Activated CD8-positive, alpha-beta T cell treated with anti-CD3 and anti-CD28 coated beads for 36 hours (primary cell): Measurements from ENCODE around the gene PXN. TPM values are rescaled to one million over a fixed set of nuclear protein-coding genes. Genes with fewer than 3 reads are reported as not detected.
"Not testable (repeated sequence)": the region's sequence is repeated elsewhere in the genome, so short reads cannot be mapped to it uniquely, and the experiment has no call there.

Experiments used
- ATAC-seq: fragments of 200-7000 bp; cut with Tn5 transposase; one replicate; pipeline ENCODE4 v1.10.0; 2021; ENCODE audit warnings: mild to moderate bottlenecking, moderate library complexity
- CTCF ChIA-PET: fragments of 350-600 bp; sonication (Branson Sonifier 250); formaldehyde crosslinking; loops from one replicate; lab custom pipeline; 2021; ENCODE audit warnings: antibody characterized with exemption; lab: Charles Lee
- POLR2A ChIA-PET: fragments of 350-600 bp; sonication (Branson Sonifier 250); formaldehyde crosslinking; loops from one replicate; lab custom pipeline; 2021; ENCODE audit warnings: antibody characterized with exemption; lab: Charles Lee
- DNase-seq: peaks from one replicate; pipeline ENCODE4 v3.0.0-alpha.2; 2020
- H3K27ac Mint-ChIP-seq: one replicate; pipeline ENCODE4 v1.8.0; 2021; ENCODE audit warnings: mild to moderate bottlenecking, mixed read lengths
- H3K27me3 Mint-ChIP-seq: one replicate; pipeline ENCODE4 v1.8.0; 2021; ENCODE audit warnings: mixed read lengths
- H3K36me3 Mint-ChIP-seq: one replicate; pipeline ENCODE4 v1.8.0; 2021; ENCODE audit warnings: low read depth, mixed read lengths
- H3K4me1 Mint-ChIP-seq: one replicate; pipeline ENCODE4 v1.8.0; 2021; ENCODE audit warnings: low read depth, mixed read lengths
- H3K4me3 Mint-ChIP-seq: one replicate; pipeline ENCODE4 v1.8.0; 2021; ENCODE audit warnings: mild to moderate bottlenecking, moderate library complexity, mixed read lengths
- H3K9me3 Mint-ChIP-seq: one replicate; pipeline ENCODE4 v1.8.0; 2021; ENCODE audit warnings: mixed read lengths
- intact Hi-C: fragments of 100-400 bp; cut with micrococcal nuclease; formaldehyde crosslinking; loops from one replicate; pipeline ENCODE4 v1.10.0; 2022
- total RNA-seq, 2 experiments: library from RNA; stranded (reverse); gene quantifications; one replicate each; pipeline ENCODE4 v1.2.3, GENCODE V29; 2021
- TF ChIP-seq, protein P1 (sequence below): fragments of 200-600 bp; IDR thresholded peaks from one replicate; pipeline ENCODE4 v1.8.0; 2022; ENCODE audit warnings: antibody characterized with exemption, mild to moderate bottlenecking

Gene PXN
- total RNA-seq, 2 experiments from 2014 or later = 40.2 to 45.3 TPM

DNA sequence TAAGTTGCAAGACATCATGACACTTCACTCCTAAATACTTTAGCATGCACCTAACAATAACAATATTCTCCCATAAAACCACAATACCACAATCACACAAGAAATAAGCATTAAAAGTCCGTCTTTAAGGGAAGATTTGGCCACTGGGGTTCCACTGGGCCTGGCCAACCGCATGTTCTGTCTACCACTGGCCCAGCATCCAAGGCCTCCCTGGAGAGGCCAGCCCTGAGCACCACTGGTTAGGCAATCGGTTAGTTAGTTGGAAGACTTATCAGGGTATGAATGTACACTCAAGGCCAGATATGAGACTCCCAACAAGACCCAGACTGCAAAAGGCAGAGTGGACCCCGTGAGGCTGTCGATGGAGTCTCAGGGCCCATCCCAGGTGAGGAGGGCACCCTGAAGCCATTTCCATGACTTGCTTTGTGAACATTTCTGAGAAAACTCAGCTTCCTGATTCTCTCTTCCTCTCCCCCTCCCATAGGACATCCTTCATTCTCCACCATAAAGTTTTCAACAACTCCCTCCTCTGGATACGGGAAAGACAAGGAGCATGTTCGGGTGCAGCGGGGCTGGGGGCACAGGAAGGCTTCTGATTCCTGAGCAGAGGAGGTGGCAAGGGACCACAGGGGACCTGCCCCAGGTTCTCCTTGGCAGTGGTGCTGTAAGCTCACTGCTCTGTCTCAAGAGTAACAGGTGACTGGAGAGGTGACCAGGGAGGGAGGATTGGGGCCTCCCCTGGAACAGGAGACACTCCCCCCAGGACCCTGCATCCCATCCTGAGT is 5.9 kb downstream of the PXN start:
- no peak for DNase-seq
- peak overlapping the region; percentile 21 for H3K27ac Mint-ChIP-seq
- intact Hi-C loops = no loop called here
- no peak for ATAC-seq
- H3K36me3 Mint-ChIP-seq = peaks cover 5% of the 10 kb centered on the region
- H3K4me3 Mint-ChIP-seq = no peak overlapping the region
- POLR2A ChIA-PET = interaction anchor here (1.1 to 12.6 kb wide), 4 partner anchors 12 to 60 kb away, joined by 3 to 207 read pairs (median 143); partner anchors contain the start of genes RNU4-1, RNU4-2 and RPLP0
- CTCF ChIA-PET = interaction anchor here (25.9 kb wide), 1 partner anchor 31 kb away, joined by 749 read pairs; no protein-coding TSS in a partner anchor
- H3K9me3 Mint-ChIP-seq = no peaks in the 10 kb centered on the region
- TF ChIP-seq, protein P1, sequence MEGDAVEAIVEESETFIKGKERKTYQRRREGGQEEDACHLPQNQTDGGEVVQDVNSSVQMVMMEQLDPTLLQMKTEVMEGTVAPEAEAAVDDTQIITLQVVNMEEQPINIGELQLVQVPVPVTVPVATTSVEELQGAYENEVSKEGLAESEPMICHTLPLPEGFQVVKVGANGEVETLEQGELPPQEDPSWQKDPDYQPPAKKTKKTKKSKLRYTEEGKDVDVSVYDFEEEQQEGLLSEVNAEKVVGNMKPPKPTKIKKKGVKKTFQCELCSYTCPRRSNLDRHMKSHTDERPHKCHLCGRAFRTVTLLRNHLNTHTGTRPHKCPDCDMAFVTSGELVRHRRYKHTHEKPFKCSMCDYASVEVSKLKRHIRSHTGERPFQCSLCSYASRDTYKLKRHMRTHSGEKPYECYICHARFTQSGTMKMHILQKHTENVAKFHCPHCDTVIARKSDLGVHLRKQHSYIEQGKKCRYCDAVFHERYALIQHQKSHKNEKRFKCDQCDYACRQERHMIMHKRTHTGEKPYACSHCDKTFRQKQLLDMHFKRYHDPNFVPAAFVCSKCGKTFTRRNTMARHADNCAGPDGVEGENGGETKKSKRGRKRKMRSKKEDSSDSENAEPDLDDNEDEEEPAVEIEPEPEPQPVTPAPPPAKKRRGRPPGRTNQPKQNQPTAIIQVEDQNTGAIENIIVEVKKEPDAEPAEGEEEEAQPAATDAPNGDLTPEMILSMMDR = no peak
- peaks cover 83% of the 10 kb centered on the region for H3K4me1 Mint-ChIP-seq
- no peaks in the 10 kb centered on the region for H3K27me3 Mint-ChIP-seq

DNA sequence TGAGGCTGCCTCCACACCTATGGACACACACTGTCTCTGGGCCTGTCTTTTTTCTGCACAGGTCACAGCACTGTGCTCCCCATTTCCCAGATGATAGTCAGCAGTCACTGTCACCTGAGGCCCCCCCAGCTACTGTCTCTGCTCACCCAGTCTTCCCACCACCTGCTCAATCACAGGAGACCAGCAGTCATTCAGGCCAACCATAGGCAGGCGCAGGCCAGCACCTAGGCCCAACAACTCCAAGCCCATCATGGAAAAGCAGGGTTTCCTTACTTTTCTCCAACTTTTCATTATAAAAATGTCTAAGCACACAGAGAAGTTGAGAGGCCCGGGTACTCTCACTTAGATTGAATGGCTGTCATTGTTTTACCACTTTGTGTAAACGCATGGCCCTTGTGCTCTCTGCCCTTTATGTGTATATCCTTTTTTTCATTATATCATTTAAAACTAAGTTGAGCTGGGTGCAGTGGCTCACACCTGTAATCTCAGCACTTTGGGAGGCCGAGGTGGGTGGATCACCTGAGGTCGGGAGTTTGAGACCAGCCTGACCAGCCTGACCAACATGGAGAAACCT is 7.1 kb downstream of the PXN start:
- no peaks in the 10 kb centered on the region for H3K27me3 Mint-ChIP-seq
- ATAC-seq (no peak), DNase-seq (no peak)
- intact Hi-C loops = no loop called here
- H3K9me3 Mint-ChIP-seq = no peaks in the 10 kb centered on the region
- ChIA-PET CTCF (interaction anchor here (25.9 kb wide), 1 partner anchor 30 kb away, joined by 749 read pairs; no protein-coding TSS in a partner anchor), POLR2A (interaction anchor here (1.2 to 12.6 kb wide), 5 partner anchors 11 to 59 kb away, joined by 3 to 207 read pairs (median 107); partner anchors contain the start of genes RNU4-1, RNU4-2 and RPLP0)
- peaks cover 81% of the 10 kb centered on the region for H3K4me1 Mint-ChIP-seq
- H3K36me3 Mint-ChIP-seq = peaks cover 9% of the 10 kb centered on the region
- no peak overlapping the region for H3K4me3 Mint-ChIP-seq
- peak overlapping the region; percentile 25 for H3K27ac Mint-ChIP-seq
- TF ChIP-seq, protein P1 = no peak

DNA sequence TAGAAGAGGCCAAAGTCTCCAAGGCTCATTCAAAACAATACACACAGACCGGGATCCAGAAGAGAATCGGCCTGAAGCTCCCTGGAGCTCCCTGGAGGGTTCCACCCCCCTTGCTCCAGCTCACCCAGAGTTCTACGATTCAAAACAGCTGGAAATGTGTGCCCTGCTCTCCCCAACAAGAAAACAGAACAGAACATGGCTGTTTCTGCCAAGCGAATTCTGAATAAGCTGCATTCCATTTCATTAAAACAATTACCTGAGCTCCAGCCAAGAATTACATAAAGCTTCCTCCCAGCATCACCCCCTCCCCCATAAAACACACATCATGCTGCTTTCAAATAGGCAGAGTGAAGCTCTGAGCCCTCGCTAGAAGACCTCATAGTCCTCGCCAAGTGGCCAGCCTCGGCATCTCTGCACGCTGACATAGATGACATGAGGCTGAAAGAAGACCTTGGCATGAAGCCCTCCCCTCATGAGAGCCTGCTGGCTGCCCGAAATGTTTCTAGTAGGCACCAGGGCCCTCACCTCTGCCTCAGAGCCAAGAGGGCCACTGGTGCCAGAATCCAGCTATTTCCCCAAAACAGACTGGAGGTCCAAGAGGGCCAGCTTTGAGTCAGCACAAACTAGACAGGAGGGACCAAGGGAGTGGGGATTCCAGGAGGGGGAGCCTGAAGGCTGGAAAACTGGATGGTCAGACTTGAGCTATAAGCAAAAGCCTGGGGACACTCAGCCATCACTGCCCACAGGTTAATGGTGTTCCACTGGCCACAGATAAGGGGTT is 8.3 kb downstream of the PXN start:
- Mint-ChIP-seq H3K4me1 (peaks cover 81% of the 10 kb centered on the region), H3K27me3 (no peaks in the 10 kb centered on the region), H3K36me3 (peaks cover 9% of the 10 kb centered on the region), H3K4me3 (no peak overlapping the region), H3K9me3 (no peaks in the 10 kb centered on the region), H3K27ac (no peak overlapping the region)
- ATAC-seq (no peak), DNase-seq (no peak)
- intact Hi-C loops = no loop called here
- ChIA-PET POLR2A (interaction anchor here (1.0 to 12.6 kb wide), 6 partner anchors 8 to 56 kb away, joined by 3 to 207 read pairs (median 4); partner anchors contain the start of genes PXN, RNU4-1, RNU4-2 and RPLP0), CTCF (interaction anchor here (1.1 to 25.9 kb wide), 3 partner anchors 9 to 56 kb away, joined by 3 to 749 read pairs (median 53); partner anchors contain the start of genes PXN and RPLP0)
- TF ChIP-seq, protein P1 = no peak

DNA sequence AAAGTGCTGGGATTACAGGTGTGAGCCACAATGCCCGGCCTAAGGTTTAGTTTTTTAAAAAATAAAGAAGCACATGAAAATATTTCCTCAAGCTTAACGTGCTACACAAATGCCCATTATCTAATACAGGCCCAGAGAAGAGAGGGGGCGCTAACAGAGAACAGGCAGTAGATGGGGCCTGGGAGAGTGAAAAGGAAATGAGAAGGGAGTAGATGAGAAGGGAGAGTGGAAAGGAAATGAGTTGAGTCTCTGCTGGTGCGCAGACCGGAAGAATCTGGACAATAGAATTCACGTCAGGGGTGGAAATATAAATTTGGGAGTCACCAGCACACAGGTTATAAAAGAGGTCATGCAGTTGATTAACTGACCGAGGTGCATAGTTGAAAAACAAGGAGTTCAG is 10.7 kb downstream of the PXN start:
- ATAC-seq = no peak
- H3K36me3 Mint-ChIP-seq = peaks cover 11% of the 10 kb centered on the region
- H3K4me3 Mint-ChIP-seq = no peak overlapping the region
- DNase-seq = no peak
- TF ChIP-seq, protein P1 = no peak
- peaks cover 81% of the 10 kb centered on the region for H3K4me1 Mint-ChIP-seq
- POLR2A ChIA-PET = interaction anchor here (0.7 to 11.7 kb wide), 5 partner anchors 9 to 90 kb away, joined by 3 to 136 read pairs (median 3); partner anchors contain the start of genes PXN, RNU4-1 and RNU4-2
- CTCF ChIA-PET = interaction anchor here (0.6 to 25.9 kb wide), 7 partner anchors 8 to 214 kb away, joined by 3 to 749 read pairs (median 4); partner anchors contain the start of gene PXN
- H3K9me3 Mint-ChIP-seq = no peaks in the 10 kb centered on the region
- no peaks in the 10 kb centered on the region for H3K27me3 Mint-ChIP-seq
- H3K27ac Mint-ChIP-seq = peak overlapping the region; percentile 36
- intact Hi-C loops = no loop called here

DNA sequence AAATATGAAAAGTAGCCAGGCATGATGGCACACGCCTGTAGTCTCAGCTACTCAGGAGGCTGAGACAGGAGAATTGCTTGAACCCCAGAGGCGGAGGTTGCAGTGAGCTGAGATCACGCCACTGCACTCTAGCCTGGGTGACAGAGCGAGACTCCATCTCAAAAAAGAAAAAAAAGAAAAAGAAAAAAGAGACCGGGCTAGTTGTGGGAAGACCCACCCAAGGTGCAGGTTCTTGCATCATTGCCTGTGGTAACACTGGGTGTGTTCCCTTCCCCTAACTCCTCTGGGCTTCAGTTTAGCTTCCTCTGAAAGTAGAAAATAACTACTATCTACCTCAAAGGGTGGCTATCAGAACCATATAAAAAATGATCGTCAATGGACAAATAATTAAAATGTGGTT is 12.2 kb downstream of the PXN start:
- Mint-ChIP-seq H3K4me1 (peaks cover 85% of the 10 kb centered on the region), H3K36me3 (peaks cover 11% of the 10 kb centered on the region), H3K4me3 (peak overlapping the region; percentile 54), H3K27ac (peak overlapping the region; percentile 94)
- H3K27me3 Mint-ChIP-seq, H3K9me3 Mint-ChIP-seq, intact Hi-C loops: not testable (repeated sequence)
- ATAC-seq (peak; percentile 11), DNase-seq (peak; percentile 48)
- POLR2A ChIA-PET = interaction anchor here (1.4 to 11.7 kb wide), 6 partner anchors 10 to 55 kb away, joined by 3 to 136 read pairs (median 18); partner anchors contain the start of genes PXN, RNU4-1 and RNU4-2
- CTCF ChIA-PET = interaction anchor here (0.7 to 25.9 kb wide), 6 partner anchors 8 to 217 kb away, joined by 3 to 749 read pairs (median 30); partner anchors contain the start of gene PXN
